Stimulated activated naive CD4-positive, alpha-beta T cell (primary cell): ENCODE measurements around the gene MBIP.
"Not testable (repeated sequence)": the region's sequence is repeated elsewhere in the genome, so short reads cannot be mapped to it uniquely, and the experiment has no call there.

ENCODE experiments used
- DNase-seq, 6 experiments: peaks; one replicate each; lab custom pipeline; 2025; lab: John Stamatoyannopoulos, UW

MBIP gene

DNA sequence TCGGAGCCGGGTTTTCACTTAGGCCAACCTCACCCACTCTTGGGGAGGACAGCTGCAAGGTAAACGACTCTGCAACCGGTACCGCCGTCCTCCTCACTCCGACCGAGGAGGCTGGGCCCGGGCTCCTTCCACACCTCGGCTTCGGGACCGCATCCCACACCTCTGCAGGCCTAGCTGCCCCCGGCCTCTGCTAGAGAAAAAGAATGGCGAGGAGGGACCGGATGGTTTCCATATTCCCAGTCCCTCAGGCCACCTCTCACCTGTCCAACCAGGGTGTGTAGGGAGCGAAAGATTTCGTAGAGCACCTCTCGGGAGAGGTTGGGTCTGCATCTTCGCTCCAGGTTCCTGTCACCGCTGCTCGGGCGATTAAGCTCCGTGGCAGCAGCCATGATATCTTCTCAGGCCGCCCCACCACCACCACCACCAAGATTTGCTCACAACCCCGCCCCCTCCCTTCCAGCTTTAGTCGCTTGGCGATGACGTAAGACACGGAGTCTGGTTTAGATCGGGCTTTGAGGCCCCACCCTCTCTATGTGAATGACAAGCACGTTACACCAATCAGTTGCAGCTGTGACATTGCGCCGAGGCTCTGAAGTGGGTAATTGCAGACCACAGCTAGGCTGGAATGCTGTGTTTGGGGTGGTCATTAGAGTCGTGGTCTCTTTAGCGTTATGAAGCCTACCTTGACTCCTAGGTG lies at the start of gene MBIP:
Gene MBIP, minus strand, starts transcription at position 438 of the 697 bp plus-strand sequence. Its CDS starts 49 bp downstream, at position 389.
- DNase-seq: peak; percentile 81 to 90 (median 88)

- no peak for DNase-seq
Observed at GRCh38 chr14:36367985-36368774, 47.7 kb upstream of the MBIP start.

DNA sequence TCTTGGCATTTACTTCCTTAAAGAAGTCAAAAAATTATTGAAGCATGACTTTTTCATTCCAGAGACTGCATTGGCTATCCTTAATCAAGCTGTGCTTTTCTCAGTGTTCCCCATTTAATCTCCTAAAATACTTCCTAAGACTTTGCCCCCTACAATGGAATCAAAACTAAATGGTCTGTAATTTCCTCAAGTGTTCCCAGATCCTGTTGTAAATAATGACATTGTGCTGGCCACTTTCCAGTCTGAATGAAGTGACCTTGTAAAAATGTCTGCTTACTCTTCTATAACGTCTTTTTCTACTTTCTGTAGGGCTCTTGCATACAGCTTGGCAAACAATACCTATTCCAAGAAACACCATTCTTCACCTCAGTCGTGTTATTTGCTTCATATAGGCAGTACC lies 45.3 kb upstream of the MBIP start:
- DNase-seq: no peak

DNA sequence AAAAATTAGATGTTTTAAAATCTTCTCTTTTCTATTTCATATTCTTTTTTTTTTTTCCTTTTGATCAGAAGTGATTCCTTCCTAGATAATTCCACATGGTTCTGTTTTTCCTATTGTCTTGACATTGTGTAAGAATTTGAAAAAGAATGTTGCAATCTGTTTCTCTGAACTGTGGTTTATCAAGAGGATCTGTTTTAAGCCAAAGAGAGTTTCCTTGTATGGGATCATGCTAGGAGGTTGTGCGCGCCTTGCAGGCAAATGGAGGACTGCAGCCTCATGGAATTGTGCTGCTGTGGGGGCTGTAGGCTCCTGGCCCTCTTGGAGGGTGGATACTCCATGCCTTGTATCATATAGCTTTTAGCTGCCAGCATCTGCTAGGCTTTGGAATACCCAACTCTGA lies 43.3 kb upstream of the MBIP start:
- DNase-seq: no peak

- no peak for DNase-seq
Observed at GRCh38 chr14:36362648-36363047, 42.2 kb upstream of the MBIP start.

DNA sequence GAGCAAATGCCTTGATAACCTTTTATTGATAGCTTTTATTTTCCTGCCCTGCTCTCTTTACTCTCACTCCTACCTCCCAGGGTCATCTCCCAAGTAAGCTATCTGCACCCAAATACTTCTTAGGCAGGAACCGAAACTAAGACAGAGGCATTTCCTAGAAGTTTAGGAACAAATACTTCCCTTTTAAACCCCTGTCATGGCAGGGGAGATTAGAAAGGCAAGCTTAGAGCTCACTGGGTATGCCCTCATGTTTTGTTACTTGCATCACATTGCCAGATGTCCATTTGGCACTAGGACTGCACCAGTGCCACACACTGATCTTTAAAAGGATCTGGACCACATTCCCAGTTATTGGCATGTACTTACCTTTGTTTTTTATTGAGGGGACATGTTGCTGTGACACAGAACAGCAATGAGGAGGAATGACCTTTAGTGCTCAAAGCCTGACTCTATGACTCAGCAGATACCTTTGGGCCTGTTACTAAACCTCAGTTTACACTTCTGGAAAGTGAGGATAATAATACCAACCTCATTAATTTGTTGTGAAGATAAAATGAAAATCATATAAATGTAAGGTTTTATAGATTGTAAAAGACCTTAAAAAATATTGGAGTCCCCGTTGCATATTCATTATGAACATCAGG lies 40.9 kb upstream of the MBIP start:
- no peak for DNase-seq

- no peak for DNase-seq
Observed at GRCh38 chr14:36356862-36357261, 36.4 kb upstream of the MBIP start.

GRCh38 chr14:36346052-36346451 lies 25.6 kb upstream of the MBIP start:
- no peak for DNase-seq

GRCh38 chr14:36344211-36344610 lies 23.8 kb upstream of the MBIP start:
- DNase-seq: no peak

GRCh38 chr14:36341811-36342210 lies 21.4 kb upstream of the MBIP start:
- not testable (repeated sequence) for DNase-seq

GRCh38 chr14:36340276-36340890 lies 19.9 kb upstream of the MBIP start:
- no peak for DNase-seq

DNA sequence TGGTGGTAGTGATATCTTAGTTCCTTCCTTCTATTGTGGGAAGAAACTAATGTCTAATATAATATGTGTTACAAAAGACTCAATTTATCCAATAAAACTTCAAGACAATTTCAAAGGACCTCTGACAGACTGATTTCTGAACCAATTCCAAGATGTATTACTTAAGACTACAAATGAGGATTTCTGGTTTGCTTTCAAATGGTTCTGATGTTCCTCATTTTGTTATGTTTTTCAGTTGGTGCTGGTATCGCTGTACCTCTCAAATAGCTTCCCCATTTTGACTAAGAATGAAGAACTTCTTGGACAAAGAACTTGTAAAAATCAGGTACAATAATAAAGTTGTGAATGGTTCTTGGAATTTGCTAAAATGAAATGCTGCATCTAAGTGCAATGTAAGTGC lies 19.4 kb upstream of the MBIP start:
- DNase-seq: no peak

GRCh38 chr14:36333119-36333518 lies 12.7 kb upstream of the MBIP start:
- no peak for DNase-seq

DNA sequence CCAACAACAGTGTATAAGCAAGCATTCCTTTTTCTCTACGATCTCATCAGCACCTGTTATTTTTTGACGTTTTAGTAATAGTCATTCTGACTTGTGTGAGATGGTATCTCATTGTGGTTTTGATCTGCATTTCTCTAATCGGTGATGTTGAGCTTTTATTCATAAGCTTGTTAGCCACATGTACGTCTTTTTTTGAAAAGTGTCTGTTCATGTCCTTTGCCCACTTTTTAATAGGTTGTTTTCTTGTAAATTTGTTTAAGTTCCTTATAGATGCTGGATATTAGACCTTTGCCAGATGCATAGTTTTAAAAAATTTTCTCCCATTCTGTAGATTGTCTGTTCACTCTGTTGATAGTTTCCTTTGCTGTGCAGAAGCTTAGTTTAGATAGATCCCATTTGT lies 7.1 kb upstream of the MBIP start:
- not testable (repeated sequence) for DNase-seq

GRCh38 chr14:36325853-36326252 lies 5.4 kb upstream of the MBIP start:
- no peak for DNase-seq

DNA sequence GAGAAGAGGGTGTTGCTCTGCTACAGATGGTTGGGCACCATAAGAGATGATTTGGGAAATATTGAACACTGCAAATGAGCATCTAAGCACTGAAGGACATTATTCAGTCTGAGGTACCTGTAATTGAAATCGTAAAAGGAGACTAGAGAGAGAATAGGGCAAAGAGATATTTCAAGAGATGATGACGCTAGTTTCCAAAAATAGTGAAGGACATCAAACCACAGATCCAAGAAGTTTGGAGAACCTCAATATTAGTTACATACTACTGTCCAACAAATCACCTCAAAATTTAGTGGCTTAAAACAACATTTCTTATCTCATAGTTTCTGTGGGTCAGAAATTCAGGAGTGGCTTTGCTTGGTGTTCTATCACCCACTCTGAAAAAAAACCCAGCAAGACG lies 4.5 kb upstream of the MBIP start:
- no peak for DNase-seq

GRCh38 chr14:36320897-36321381 lies 502 bp upstream of the MBIP start:
- no peak for DNase-seq

- no peak for DNase-seq
Observed at GRCh38 chr14:36319899-36320199, 588 bp downstream of the MBIP start.

DNA sequence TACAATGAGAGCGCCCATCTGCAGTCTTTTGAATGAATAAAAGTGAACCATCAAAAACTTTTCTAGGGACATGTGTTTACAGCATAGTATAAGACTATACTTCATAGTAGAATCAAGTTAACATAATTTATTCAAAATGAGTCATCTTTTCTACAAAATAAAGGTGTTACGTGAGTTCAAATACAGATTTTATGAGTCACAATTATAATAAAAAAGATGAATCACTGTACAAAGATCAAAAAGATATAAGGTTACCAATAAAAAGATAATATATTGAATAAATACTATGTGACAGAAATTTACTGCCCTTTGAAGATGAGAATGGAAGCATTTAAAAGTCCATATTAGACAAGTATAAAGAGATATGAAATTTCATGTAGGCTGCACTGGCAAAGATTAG lies 2.8 kb downstream of the MBIP start:
- no peak for DNase-seq

DNA sequence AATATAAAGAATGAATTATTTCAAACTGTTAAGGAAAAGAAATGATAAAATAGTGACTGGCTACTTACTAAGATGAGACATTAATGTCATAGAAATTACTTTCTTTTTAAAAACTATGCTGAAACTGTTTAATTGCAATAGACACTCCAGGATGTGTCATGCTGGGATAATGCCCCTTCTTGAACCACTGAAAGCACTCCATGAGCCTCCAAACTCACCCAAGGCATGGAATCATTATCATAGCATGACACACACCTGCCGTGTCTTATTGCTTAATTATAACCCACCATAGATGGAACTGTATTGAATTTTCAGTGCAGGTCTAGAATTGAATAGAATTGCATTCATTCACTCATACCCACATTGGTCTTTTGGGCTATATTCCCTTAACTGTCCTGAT lies 4.3 kb downstream of the MBIP start:
- no peak for DNase-seq

DNA sequence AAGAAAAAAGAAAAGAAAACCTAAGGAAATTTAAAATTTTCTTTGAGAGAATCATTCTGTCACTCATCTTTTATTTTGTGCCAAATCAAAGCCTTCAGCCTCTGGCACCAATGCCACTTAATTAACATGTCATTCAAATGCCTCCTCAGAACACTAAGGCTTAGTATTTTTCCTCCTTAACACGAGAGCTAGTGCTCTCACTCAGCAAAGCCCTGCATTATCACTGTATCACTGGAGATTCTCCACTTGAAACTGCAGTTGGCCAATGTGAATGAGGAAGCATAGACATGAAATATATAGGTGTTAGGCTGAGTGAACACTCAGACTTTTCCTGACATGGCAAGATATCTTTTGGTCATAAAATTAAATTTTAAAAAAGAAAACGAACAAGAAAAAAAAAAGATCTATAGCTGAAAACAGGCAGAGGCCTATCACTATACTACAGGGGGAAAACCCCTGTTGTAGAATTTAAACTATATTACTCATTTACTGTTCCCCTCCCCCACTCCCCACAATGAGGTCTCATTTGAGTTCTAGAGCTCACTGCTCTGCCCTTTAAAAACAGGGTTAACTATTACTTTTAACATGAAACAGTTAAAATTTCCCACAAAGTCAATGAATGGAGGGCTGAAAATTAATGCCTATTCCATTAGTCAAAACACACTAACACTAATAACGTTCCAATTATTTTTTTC lies 5.1 kb downstream of the MBIP start:
- DNase-seq: no peak

GRCh38 chr14:36313898-36314297 lies 6.5 kb downstream of the MBIP start:
- DNase-seq: no peak
